ENCODE results near the gene KCNK7.
A peak's percentile ranks its signal among the peaks of the same experiment; 100 is the strongest.
"Not testable (repeated sequence)": the region's sequence is repeated elsewhere in the genome, so short reads cannot be mapped to it uniquely, and the experiment has no call there.

Gene KCNK7

GRCh38 chr11:65564879-65565559, 30.6 kb downstream of the KCNK7 start:
- not testable (repeated sequence) for H3K9ac ChIP-seq (ENCODE audit: low read length); DNase-seq (ENCODE audit: low read depth); H3K36me3 ChIP-seq (ENCODE audit: control insufficient read depth, insufficient read depth, low read length, severe bottlenecking); H3K9me3 ChIP-seq (ENCODE audit: control insufficient read depth, low read length); H3K4me3 ChIP-seq (ENCODE audit: low read length); H3K27me3 ChIP-seq (replicated peaks; ENCODE audit: control insufficient read depth, insufficient read depth, low read length)
- peaks cover 27% of the 10 kb centered on the region for H3K4me1 ChIP-seq (ENCODE audit: control insufficient read depth, insufficient read depth, low read length)

GRCh38 chr11:65563601-65564000, 32.0 kb downstream of the KCNK7 start:
- Histone ChIP-seq H3K27me3 (replicated peaks; ENCODE audit: control insufficient read depth, insufficient read depth, low read length) (no peaks in the 10 kb centered on the region), H3K36me3 (ENCODE audit: control insufficient read depth, insufficient read depth, low read length, severe bottlenecking) (peaks cover 5% of the 10 kb centered on the region), H3K4me1 (ENCODE audit: control insufficient read depth, insufficient read depth, low read length) (peaks cover 32% of the 10 kb centered on the region)

GRCh38 chr11:65562788-65563187, 32.8 kb downstream of the KCNK7 start:
- H3K27me3 ChIP-seq (replicated peaks; ENCODE audit: control insufficient read depth, insufficient read depth, low read length): no peaks in the 10 kb centered on the region
- no peaks in the 10 kb centered on the region for H3K9me3 ChIP-seq (ENCODE audit: control insufficient read depth, low read length)
- H3K4me3 ChIP-seq (ENCODE audit: low read length): no peak overlapping the region
- DNase-seq (ENCODE audit: low read depth): no peak
- no peak overlapping the region for H3K9ac ChIP-seq (ENCODE audit: low read length)
- peaks cover under 1% of the 10 kb centered on the region for H3K36me3 ChIP-seq (ENCODE audit: control insufficient read depth, insufficient read depth, low read length, severe bottlenecking)
- H3K4me1 ChIP-seq (ENCODE audit: control insufficient read depth, insufficient read depth, low read length): peaks cover 32% of the 10 kb centered on the region

More at GRCh38 chr11:65563601-65564000, 32.0 kb downstream of the KCNK7 start:
- Histone ChIP-seq H3K4me3 (ENCODE audit: low read length) (no peak overlapping the region), H3K9me3 (ENCODE audit: control insufficient read depth, low read length) (no peaks in the 10 kb centered on the region), H3K9ac (ENCODE audit: low read length) (no peak overlapping the region)
- DNase-seq (ENCODE audit: low read depth): no peak

- Histone ChIP-seq H3K9me3 (ENCODE audit: control insufficient read depth, low read length) (no peaks in the 10 kb centered on the region), H3K9ac (ENCODE audit: low read length) (no peak overlapping the region), H3K27me3 (replicated peaks; ENCODE audit: control insufficient read depth, insufficient read depth, low read length) (no peaks in the 10 kb centered on the region), H3K4me3 (ENCODE audit: low read length) (no peak overlapping the region), H3K4me1 (ENCODE audit: control insufficient read depth, insufficient read depth, low read length) (peaks cover 36% of the 10 kb centered on the region), H3K36me3 (ENCODE audit: control insufficient read depth, insufficient read depth, low read length, severe bottlenecking) (no peaks in the 10 kb centered on the region)
- no peak for DNase-seq (ENCODE audit: low read depth)
Measured at GRCh38 chr11:65562020-65562419, 33.6 kb downstream of the KCNK7 start.

- peak; percentile 60 for DNase-seq (ENCODE audit: low read depth)
- no peaks in the 10 kb centered on the region for H3K36me3 ChIP-seq (ENCODE audit: control insufficient read depth, insufficient read depth, low read length, severe bottlenecking)
- no peaks in the 10 kb centered on the region for H3K27me3 ChIP-seq (replicated peaks; ENCODE audit: control insufficient read depth, insufficient read depth, low read length)
- H3K9ac ChIP-seq (ENCODE audit: low read length): no peak overlapping the region
- H3K4me1 ChIP-seq (ENCODE audit: control insufficient read depth, insufficient read depth, low read length): peaks cover 45% of the 10 kb centered on the region
- H3K4me3 ChIP-seq (ENCODE audit: low read length): no peak overlapping the region
- no peaks in the 10 kb centered on the region for H3K9me3 ChIP-seq (ENCODE audit: control insufficient read depth, low read length)
Measured at GRCh38 chr11:65560555-65561418, 34.8 kb downstream of the KCNK7 start.

GRCh38 chr11:65559951-65560537, 35.6 kb downstream of the KCNK7 start:
- H3K9me3 ChIP-seq (ENCODE audit: control insufficient read depth, low read length): no peaks in the 10 kb centered on the region
- no peaks in the 10 kb centered on the region for H3K36me3 ChIP-seq (ENCODE audit: control insufficient read depth, insufficient read depth, low read length, severe bottlenecking)
- peak; percentile 53 for DNase-seq (ENCODE audit: low read depth)
- no peak overlapping the region for H3K4me3 ChIP-seq (ENCODE audit: low read length)
- peak overlapping the region; percentile 84 for H3K9ac ChIP-seq (ENCODE audit: low read length)
- peaks cover 53% of the 10 kb centered on the region for H3K4me1 ChIP-seq (ENCODE audit: control insufficient read depth, insufficient read depth, low read length)
- no peaks in the 10 kb centered on the region for H3K27me3 ChIP-seq (replicated peaks; ENCODE audit: control insufficient read depth, insufficient read depth, low read length)

GRCh38 chr11:65559535-65559934, 36.1 kb downstream of the KCNK7 start:
- peaks cover 53% of the 10 kb centered on the region for H3K4me1 ChIP-seq (ENCODE audit: control insufficient read depth, insufficient read depth, low read length)
- H3K9ac ChIP-seq (ENCODE audit: low read length): peak overlapping the region; percentile 84
- no peak overlapping the region for H3K4me3 ChIP-seq (ENCODE audit: low read length)
- no peaks in the 10 kb centered on the region for H3K27me3 ChIP-seq (replicated peaks; ENCODE audit: control insufficient read depth, insufficient read depth, low read length)
- H3K36me3 ChIP-seq (ENCODE audit: control insufficient read depth, insufficient read depth, low read length, severe bottlenecking): no peaks in the 10 kb centered on the region
- no peaks in the 10 kb centered on the region for H3K9me3 ChIP-seq (ENCODE audit: control insufficient read depth, low read length)
- DNase-seq (ENCODE audit: low read depth): no peak

GRCh38 chr11:65558930-65559509, 36.6 kb downstream of the KCNK7 start:
- Histone ChIP-seq H3K4me1 (ENCODE audit: control insufficient read depth, insufficient read depth, low read length) (peaks cover 53% of the 10 kb centered on the region), H3K9me3 (ENCODE audit: control insufficient read depth, low read length) (no peaks in the 10 kb centered on the region), H3K27me3 (replicated peaks; ENCODE audit: control insufficient read depth, insufficient read depth, low read length) (no peaks in the 10 kb centered on the region), H3K4me3 (ENCODE audit: low read length) (peak overlapping the region; percentile 73), H3K9ac (ENCODE audit: low read length) (peak overlapping the region; percentile 84), H3K36me3 (ENCODE audit: control insufficient read depth, insufficient read depth, low read length, severe bottlenecking) (no peaks in the 10 kb centered on the region)
- DNase-seq (ENCODE audit: low read depth): peak; percentile 65

- Histone ChIP-seq H3K36me3 (ENCODE audit: control insufficient read depth, insufficient read depth, low read length, severe bottlenecking) (no peaks in the 10 kb centered on the region), H3K9me3 (ENCODE audit: control insufficient read depth, low read length) (no peaks in the 10 kb centered on the region), H3K27me3 (replicated peaks; ENCODE audit: control insufficient read depth, insufficient read depth, low read length) (no peaks in the 10 kb centered on the region), H3K4me3 (ENCODE audit: low read length) (peak within 1 kb of the TSS; percentile 80), H3K9ac (ENCODE audit: low read length) (peak within 1 kb of the TSS; percentile 86), H3K4me1 (ENCODE audit: control insufficient read depth, insufficient read depth, low read length) (peaks cover 47% of the 10 kb centered on the region)
- DNase-seq (ENCODE audit: low read depth): peak; percentile 91
Measured at GRCh38 chr11:65558002-65558929, 37.3 kb downstream of the KCNK7 start, which contains the start of gene LTBP3. Gene LTBP3 (minus strand): TSS chr11:65558359. CDS start chr11:65557959, 400 bp downstream.

- peak overlapping the region; percentile 80 for H3K4me3 ChIP-seq (ENCODE audit: low read length)
- no peak for DNase-seq (ENCODE audit: low read depth)
- no peaks in the 10 kb centered on the region for H3K9me3 ChIP-seq (ENCODE audit: control insufficient read depth, low read length)
- H3K36me3 ChIP-seq (ENCODE audit: control insufficient read depth, insufficient read depth, low read length, severe bottlenecking): no peaks in the 10 kb centered on the region
- no peaks in the 10 kb centered on the region for H3K27me3 ChIP-seq (replicated peaks; ENCODE audit: control insufficient read depth, insufficient read depth, low read length)
- H3K9ac ChIP-seq (ENCODE audit: low read length): peak overlapping the region; percentile 86
- peaks cover 46% of the 10 kb centered on the region for H3K4me1 ChIP-seq (ENCODE audit: control insufficient read depth, insufficient read depth, low read length)
Measured at GRCh38 chr11:65557280-65558001, 38.2 kb downstream of the KCNK7 start.
